ENCODE measurements around the gene SUMO4. TPM values are rescaled to one million over a fixed set of nuclear protein-coding genes. Genes with fewer than 3 reads are reported as not detected.

SUMO4 gene
- total RNA-seq: 10 to 100 TPM in 1 of 2 experiments, 1 to 10 TPM in 1; 7.9 to 10.2 TPM

DNA sequence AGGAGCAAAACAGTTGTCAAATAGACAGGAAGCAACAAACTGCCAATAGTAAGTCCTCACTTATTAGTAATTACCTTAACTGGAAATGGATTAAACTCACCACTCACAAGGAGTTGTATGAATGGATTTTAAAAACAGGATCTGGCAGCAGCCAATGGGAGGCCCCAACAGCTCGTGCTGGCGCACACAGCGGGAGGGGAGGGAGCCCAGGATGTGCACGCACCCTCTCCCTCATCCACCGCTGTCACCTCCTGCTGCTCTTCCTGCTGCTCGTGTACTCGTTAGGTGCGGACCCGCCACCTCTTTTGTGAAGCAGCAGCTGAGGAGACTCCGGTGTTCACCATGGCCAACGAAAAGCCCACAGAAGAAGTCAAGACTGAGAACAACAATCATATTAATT, at the start of gene SUMO4:
Gene SUMO4, plus strand, starts transcription at position 213 of the 400 bp plus-strand sequence. Its CDS starts 130 bp downstream, at position 343.
- H3K4me1 Mint-ChIP-seq: peaks cover 41% of the 10 kb centered on the region
- H3K36me3 Mint-ChIP-seq (ENCODE audit: low read depth): peaks cover 81% of the 10 kb centered on the region
- peaks cover 4% of the 10 kb centered on the region for H3K9me3 Mint-ChIP-seq
- no peak within 1 kb of the TSS for H3K4me3 Mint-ChIP-seq
- no peak for DNase-seq
- ChIA-PET POLR2A (no interaction called here), CTCF (no interaction called here)
- H3K27ac Mint-ChIP-seq: peak within 1 kb of the TSS; percentile 11
- no peaks in the 10 kb centered on the region for H3K27me3 Mint-ChIP-seq

DNA sequence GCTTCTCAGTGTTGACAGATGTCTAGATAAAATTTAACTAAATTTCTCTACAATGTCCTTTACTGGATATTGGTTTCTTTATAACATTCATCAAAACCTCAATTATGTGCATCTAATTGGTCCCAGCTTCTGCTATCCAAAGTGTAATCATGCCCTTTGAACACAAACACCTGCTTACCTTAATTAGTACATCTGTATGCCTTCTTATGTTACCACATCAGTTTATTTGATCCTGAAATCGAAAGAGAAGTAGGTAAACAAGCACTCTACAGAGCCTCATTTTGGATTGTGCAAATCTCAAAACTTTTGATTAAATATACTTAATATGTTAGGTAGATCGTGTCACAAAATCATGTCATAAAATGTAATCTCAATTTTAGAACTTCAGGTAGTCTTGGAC, 46.1 kb upstream of the SUMO4 start:
- Mint-ChIP-seq H3K4me3 (no peak overlapping the region), H3K36me3 (ENCODE audit: low read depth) (peaks cover 57% of the 10 kb centered on the region), H3K27ac (no peak overlapping the region), H3K4me1 (peaks cover 69% of the 10 kb centered on the region), H3K9me3 (no peaks in the 10 kb centered on the region), H3K27me3 (no peaks in the 10 kb centered on the region)
- POLR2A ChIA-PET: no interaction called here
- no peak for DNase-seq
- CTCF ChIA-PET: interaction anchor here (0.5 kb wide), 1 partner anchor 23 kb away, joined by 3 read pairs; no protein-coding TSS in a partner anchor

- Mint-ChIP-seq H3K4me1 (peaks cover 74% of the 10 kb centered on the region), H3K36me3 (ENCODE audit: low read depth) (peaks cover 65% of the 10 kb centered on the region), H3K27me3 (no peaks in the 10 kb centered on the region), H3K4me3 (no peak overlapping the region), H3K9me3 (peaks cover 2% of the 10 kb centered on the region), H3K27ac (peak overlapping the region; percentile 46)
- POLR2A ChIA-PET: no interaction called here
- CTCF ChIA-PET: no interaction called here
- no peak for DNase-seq
Observed at GRCh38 chr6:149356081-149356750, 43.8 kb upstream of the SUMO4 start.

- CTCF ChIA-PET: interaction anchor here (0.6 kb wide), 1 partner anchor 160 kb away, joined by 4 read pairs; no protein-coding TSS in a partner anchor
Observed at GRCh38 chr6:149357726-149358538, 42.1 kb upstream of the SUMO4 start.

DNA sequence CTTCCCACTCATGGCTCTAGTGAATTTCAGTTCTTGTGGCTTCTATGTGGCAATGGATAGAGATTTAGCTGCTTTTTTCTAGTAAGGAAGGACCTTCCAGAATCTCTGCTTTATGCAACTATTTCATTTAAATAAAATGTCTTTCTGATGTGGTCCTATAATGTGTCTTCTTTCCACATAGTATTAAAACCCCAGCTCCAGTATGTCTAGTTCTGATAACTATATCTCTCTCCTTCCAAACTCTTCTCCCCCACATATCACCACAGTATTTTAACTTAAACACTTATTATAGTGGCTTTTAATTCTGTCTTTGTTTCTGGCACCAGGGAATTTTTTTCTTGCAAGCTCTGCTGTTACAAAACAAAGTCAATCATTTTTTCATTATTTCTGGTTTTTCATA, 40.6 kb upstream of the SUMO4 start:
- ChIA-PET CTCF (interaction anchor here (0.9 to 1.6 kb wide), 7 partner anchors 9 to 331 kb away, joined by 3 to 6 read pairs (median 3); no protein-coding TSS in a partner anchor), POLR2A (interaction anchor here (0.7 kb wide), 1 partner anchor 166 kb away, joined by 3 read pairs; no protein-coding TSS in a partner anchor)
- H3K4me3 Mint-ChIP-seq: no peak overlapping the region
- no peak for DNase-seq
- peaks cover 10% of the 10 kb centered on the region for H3K9me3 Mint-ChIP-seq
- H3K4me1 Mint-ChIP-seq: peaks cover 78% of the 10 kb centered on the region
- H3K27me3 Mint-ChIP-seq: no peaks in the 10 kb centered on the region
- H3K27ac Mint-ChIP-seq: no peak overlapping the region
- peaks cover 79% of the 10 kb centered on the region for H3K36me3 Mint-ChIP-seq (ENCODE audit: low read depth)

More at GRCh38 chr6:149357726-149358538, 42.1 kb upstream of the SUMO4 start:
- POLR2A ChIA-PET: interaction anchor here (0.6 kb wide), 1 partner anchor 9 kb away, joined by 3 read pairs; no protein-coding TSS in a partner anchor
- Mint-ChIP-seq H3K27me3 (no peaks in the 10 kb centered on the region), H3K27ac (peak overlapping the region; percentile 19), H3K4me1 (peaks cover 75% of the 10 kb centered on the region), H3K36me3 (ENCODE audit: low read depth) (peaks cover 76% of the 10 kb centered on the region), H3K9me3 (peaks cover 10% of the 10 kb centered on the region), H3K4me3 (no peak overlapping the region)
- no peak for DNase-seq

DNA sequence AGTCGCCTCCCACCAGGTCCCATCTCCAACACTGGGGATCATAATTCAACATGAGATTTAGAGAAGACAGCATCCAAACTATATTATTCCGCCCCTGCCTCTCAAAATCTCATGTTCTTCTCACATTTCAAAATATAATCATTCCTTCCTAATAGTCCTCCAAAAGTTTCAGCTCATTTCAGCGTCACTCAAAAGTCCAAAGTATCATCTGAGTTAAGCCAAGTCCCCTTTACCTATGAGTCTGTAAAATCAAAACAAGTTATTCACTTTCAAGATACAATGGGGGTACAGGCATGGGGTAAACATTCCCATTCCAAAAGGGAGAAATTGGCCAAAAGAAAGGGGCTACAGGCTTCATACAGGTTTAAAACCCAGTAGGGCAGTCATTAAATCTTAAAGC, 39.5 kb upstream of the SUMO4 start:
- ChIA-PET CTCF (no interaction called here), POLR2A (no interaction called here)
- H3K4me1 Mint-ChIP-seq: peaks cover 80% of the 10 kb centered on the region
- H3K36me3 Mint-ChIP-seq (ENCODE audit: low read depth): peaks cover 78% of the 10 kb centered on the region
- no peaks in the 10 kb centered on the region for H3K27me3 Mint-ChIP-seq
- DNase-seq: no peak
- peaks cover 10% of the 10 kb centered on the region for H3K9me3 Mint-ChIP-seq
- no peak overlapping the region for H3K4me3 Mint-ChIP-seq
- no peak overlapping the region for H3K27ac Mint-ChIP-seq

DNA sequence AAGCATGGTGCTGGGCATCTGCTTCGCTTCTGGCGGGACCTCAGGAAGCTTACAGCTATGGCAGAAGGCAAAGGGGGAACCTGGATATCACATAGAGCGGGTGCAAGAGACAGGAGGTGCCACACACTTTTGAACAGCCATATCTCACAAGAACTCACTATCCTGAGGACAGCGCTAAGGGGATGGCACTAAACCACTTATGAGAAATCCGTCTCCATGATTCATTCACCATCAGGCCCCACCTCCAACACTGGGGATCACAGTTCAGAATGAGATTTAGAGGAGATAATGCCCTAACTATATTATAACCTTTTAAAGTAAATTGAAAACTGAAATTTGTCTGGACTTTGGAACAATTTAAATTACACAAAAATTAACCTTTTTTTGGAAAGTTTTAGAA, 37.8 kb upstream of the SUMO4 start:
- CTCF ChIA-PET: interaction anchor here (1.1 to 2.2 kb wide), 3 partner anchors 9 to 334 kb away, joined by 3 to 6 read pairs (median 4); no protein-coding TSS in a partner anchor
- DNase-seq: no peak
- Mint-ChIP-seq H3K4me3 (no peak overlapping the region), H3K4me1 (peaks cover 73% of the 10 kb centered on the region), H3K27ac (no peak overlapping the region), H3K36me3 (ENCODE audit: low read depth) (peaks cover 68% of the 10 kb centered on the region), H3K9me3 (peaks cover 10% of the 10 kb centered on the region), H3K27me3 (no peaks in the 10 kb centered on the region)
- POLR2A ChIA-PET: no interaction called here

- Mint-ChIP-seq H3K36me3 (ENCODE audit: low read depth) (peaks cover 61% of the 10 kb centered on the region), H3K4me1 (peaks cover 68% of the 10 kb centered on the region), H3K4me3 (no peak overlapping the region), H3K27me3 (no peaks in the 10 kb centered on the region), H3K27ac (no peak overlapping the region), H3K9me3 (peaks cover 10% of the 10 kb centered on the region)
- no peak for DNase-seq
- ChIA-PET CTCF (interaction anchor here (1.1 to 2.2 kb wide), 3 partner anchors 8 to 335 kb away, joined by 3 to 6 read pairs (median 4); no protein-coding TSS in a partner anchor), POLR2A (no interaction called here)
Observed at GRCh38 chr6:149363154-149363553, 36.9 kb upstream of the SUMO4 start.

- H3K27me3 Mint-ChIP-seq: no peaks in the 10 kb centered on the region
- H3K4me3 Mint-ChIP-seq: no peak overlapping the region
- peaks cover 48% of the 10 kb centered on the region for H3K36me3 Mint-ChIP-seq (ENCODE audit: low read depth)
- ChIA-PET POLR2A (no interaction called here), CTCF (interaction anchor here (1.5 to 2.2 kb wide), 2 partner anchors 13 to 18 kb away, joined by 3 to 6 read pairs; no protein-coding TSS in a partner anchor)
- H3K9me3 Mint-ChIP-seq: peaks cover 10% of the 10 kb centered on the region
- H3K4me1 Mint-ChIP-seq: peaks cover 56% of the 10 kb centered on the region
- no peak for DNase-seq
- no peak overlapping the region for H3K27ac Mint-ChIP-seq
Observed at GRCh38 chr6:149364557-149364956, 35.5 kb upstream of the SUMO4 start.

DNA sequence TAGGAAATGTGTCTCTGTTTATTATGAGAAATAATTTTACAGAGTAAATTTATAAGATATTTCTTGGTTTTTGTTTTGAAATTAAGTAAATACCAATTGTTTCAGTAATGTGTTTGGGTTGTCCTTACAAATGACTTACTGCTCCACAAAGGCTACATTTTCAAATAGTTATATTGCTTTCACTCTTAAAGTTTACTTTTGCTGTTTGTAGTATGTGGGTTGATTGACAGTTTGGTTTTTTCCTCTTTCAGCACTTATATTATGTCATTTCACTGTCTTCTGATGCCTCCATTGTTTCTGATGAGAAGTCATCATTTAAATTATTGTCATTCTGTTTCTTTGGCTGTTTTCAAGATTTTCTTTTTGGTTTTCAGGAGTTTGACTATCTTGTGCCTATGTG, 34.9 kb upstream of the SUMO4 start:
- CTCF ChIA-PET: interaction anchor here (1.5 kb wide), 1 partner anchor 12 kb away, joined by 3 read pairs; no protein-coding TSS in a partner anchor
- Mint-ChIP-seq H3K36me3 (ENCODE audit: low read depth) (peaks cover 47% of the 10 kb centered on the region), H3K4me1 (peaks cover 54% of the 10 kb centered on the region), H3K9me3 (peaks cover 9% of the 10 kb centered on the region), H3K27ac (peak overlapping the region; percentile 3), H3K27me3 (no peaks in the 10 kb centered on the region), H3K4me3 (no peak overlapping the region)
- no peak for DNase-seq
- POLR2A ChIA-PET: no interaction called here

DNA sequence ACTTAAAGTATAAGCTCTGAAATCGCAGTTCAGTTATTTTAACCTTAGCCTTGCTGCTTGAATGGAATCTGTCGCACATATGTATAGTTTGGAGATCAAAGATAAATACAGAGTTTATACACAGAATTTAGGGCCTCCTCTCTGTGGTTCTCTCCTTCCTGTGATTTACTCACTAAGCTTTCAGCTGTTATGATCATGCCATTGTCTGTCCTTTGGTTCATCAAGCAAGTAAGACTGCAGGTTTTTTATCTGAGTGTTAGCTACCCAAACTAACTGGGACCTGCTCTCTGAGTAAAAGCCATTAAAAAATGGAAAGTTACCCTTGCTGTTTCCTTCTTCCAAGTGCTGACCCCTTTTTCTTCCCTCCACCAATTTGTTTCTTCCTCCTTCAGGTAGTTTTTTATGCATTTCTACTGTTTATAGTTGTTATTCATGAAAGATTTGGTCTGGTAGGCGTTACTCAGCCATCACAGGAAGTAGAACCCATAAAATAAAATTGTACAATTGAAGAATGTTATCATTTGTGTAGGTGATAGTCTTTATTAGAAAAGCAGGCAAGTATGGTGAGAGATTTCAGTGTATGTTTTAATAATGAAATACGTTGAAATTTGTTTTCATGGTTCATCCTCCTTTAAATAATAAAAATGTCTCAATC, 33.7 kb upstream of the SUMO4 start:
- peaks cover 49% of the 10 kb centered on the region for H3K4me1 Mint-ChIP-seq
- DNase-seq: peak; percentile 40

DNA sequence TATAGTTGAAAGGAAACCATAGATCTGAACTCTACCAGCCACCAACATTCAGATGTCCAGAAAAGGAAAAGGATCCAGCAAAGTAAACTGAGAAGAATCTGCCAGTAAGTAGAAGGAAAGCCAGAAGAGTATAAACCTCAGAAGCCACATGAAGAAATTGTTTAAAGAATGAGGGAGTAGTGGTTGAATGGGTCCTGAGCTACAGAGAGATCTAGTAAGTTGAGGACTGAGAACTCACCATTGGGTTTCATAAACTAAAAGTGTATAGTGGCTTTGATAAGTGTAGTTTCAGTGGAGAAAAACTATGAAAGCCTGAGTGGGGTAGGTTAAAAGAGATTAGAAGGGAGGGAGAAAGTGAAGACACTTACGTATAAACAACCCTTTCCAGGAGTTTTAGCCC, 32.0 kb upstream of the SUMO4 start:
- peaks cover 42% of the 10 kb centered on the region for H3K4me1 Mint-ChIP-seq
- H3K9me3 Mint-ChIP-seq: no peaks in the 10 kb centered on the region
- DNase-seq: no peak
- H3K4me3 Mint-ChIP-seq: no peak overlapping the region
- no peak overlapping the region for H3K27ac Mint-ChIP-seq
- H3K27me3 Mint-ChIP-seq: no peaks in the 10 kb centered on the region
- H3K36me3 Mint-ChIP-seq (ENCODE audit: low read depth): peaks cover 37% of the 10 kb centered on the region
- POLR2A ChIA-PET: no interaction called here
- CTCF ChIA-PET: interaction anchor here (0.5 to 1.5 kb wide), 4 partner anchors 9 to 341 kb away, joined by 3 read pairs; no protein-coding TSS in a partner anchor

More for the DNA sequence above, 33.7 kb upstream of the SUMO4 start:
- Mint-ChIP-seq H3K4me3 (no peak overlapping the region), H3K27me3 (no peaks in the 10 kb centered on the region), H3K27ac (no peak overlapping the region), H3K9me3 (peaks cover 8% of the 10 kb centered on the region), H3K36me3 (ENCODE audit: low read depth) (peaks cover 44% of the 10 kb centered on the region)
- POLR2A ChIA-PET: interaction anchor here (0.6 kb wide), 1 partner anchor 43 kb away, joined by 3 read pairs; no protein-coding TSS in a partner anchor
- CTCF ChIA-PET: interaction anchor here (1.0 to 1.1 kb wide), 2 partner anchors 16 to 126 kb away, joined by 3 read pairs; no protein-coding TSS in a partner anchor

Measured in activated CD4-positive, alpha-beta T cell treated with anti-CD3 and anti-CD28 coated beads, Interleukin-2, amount 10 ng/mL, durations not matched to agents 7 days and 5 days (primary cell).